Mucosa of gallbladder (tissue), 1 donor: ENCODE data around the gene NRF1. TPM values are rescaled to one million over a fixed set of nuclear protein-coding genes. Genes with fewer than 3 reads are reported as not detected.
"Not testable (repeated sequence)": the region's sequence is repeated elsewhere in the genome, so short reads cannot be mapped to it uniquely, and the experiment has no call there.

Experiments
- DNase-seq: peaks from one replicate; pipeline ENCODE4 v3.0.0-alpha.2; 2020; ENCODE audit warnings: low spot score
- total RNA-seq: library from RNA; stranded (reverse); gene quantifications from one replicate; pipeline ENCODE4 v1.2.1, GENCODE V29; 2021
- donor health status: DM: no; HTN: no; CAD: no.

NRF1 gene
- total RNA-seq, 1 donor from 2014 or later, result 16.4 TPM

DNA sequence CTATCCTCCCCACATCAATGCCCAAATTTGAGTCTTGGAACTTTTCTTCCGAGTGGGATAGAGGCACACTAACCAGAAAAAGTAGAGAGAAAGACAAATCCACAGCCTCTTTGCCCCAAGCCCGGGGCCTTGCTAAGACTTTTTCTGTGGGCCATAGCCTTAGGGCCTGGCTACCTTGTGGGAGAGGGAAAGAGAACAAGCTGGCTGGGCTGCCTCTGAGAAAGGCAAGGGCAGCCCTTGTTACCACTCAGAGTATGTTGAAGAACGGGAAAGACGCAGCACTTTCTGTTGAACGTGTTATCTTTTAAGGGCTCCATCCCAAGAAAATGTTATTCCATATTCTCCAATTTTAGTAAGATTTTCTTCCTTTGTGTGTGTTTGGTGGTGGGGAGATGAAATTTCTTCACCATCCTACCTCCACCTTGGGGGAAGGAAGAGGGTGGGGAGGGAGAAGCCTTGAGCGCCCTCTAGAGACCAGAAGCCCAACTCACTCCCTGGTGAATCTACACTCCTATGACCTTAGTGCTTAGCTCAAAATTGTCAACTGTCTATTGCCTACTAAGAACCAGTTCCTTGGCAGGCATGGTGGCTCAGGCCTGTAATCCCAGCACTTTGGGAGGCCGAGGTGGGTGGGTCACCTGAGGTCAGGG lies 3.9 kb upstream of the NRF1 start:
- peak; percentile 20 for DNase-seq

DNA sequence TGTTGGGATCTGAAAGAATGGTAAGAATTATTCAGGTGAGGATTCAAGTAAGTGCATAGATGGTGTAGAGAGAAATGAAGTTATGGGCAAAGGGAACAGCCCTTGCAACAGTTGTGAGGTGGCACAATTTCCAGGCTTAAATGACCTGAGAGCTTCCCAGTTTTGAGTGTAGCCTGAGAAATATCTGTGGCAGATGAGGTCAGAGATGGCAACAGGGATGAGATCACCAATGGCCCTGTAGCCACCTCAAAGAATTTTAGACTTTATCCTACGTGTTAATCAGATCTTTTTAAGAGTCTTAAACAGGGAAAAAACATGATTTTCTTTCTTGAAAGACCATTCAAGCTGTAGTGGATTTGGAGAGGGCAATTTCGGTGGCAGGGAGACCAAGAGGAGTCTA lies 1.9 kb upstream of the NRF1 start:
- DNase-seq, result no peak

GRCh38 chr7:129610709-129611245 lies 743 bp upstream of the NRF1 start:
- no peak for DNase-seq

GRCh38 chr7:129612112-129613015 lies 844 bp downstream of the NRF1 start:
- peak; percentile 14 for DNase-seq

DNA sequence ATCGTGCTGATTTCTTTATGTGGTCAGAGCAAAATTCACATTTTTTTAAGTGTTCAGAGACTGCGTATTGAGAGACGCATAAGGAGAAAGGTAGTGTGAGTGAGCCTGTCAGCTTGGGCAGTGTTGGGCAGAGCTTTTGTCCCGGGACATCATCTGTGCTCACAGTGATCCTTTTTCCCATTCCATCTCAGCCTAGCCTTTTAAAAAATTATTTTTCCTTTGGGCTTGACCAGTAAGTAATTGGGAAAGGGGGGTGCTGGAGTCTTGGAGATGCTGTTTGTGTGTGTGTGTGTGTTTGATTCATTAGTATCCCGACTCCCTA lies 1.5 kb downstream of the NRF1 start:
- DNase-seq, result no peak

- no peak for DNase-seq
Measured at GRCh38 chr7:129615018-129615417, 3.5 kb downstream of the NRF1 start.

- DNase-seq, result no peak
Measured at GRCh38 chr7:129616530-129616929, 5.0 kb downstream of the NRF1 start.

DNA sequence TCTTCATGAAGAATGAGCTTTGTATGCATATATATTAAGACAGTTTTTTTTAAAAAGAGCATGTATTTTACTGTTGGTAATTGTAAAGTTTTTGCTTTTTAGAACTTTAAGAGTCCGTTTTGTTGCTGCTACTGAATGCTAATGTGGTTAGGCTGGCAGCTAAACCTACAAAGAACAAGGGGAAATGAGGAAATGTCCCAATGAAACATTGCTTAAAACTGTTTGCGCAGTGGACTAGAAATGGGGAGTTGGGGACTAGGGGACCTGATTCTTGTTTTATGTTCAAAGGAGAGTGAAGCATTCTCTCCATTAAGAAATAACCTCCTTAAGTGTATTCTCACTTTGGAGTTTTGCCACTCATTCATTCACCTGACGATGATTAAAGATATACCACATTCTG lies 5.7 kb downstream of the NRF1 start:
- no peak for DNase-seq

GRCh38 chr7:129617652-129618051 lies 6.1 kb downstream of the NRF1 start:
- DNase-seq, result no peak

- DNase-seq, result no peak
Measured at GRCh38 chr7:129626896-129627295, 15.4 kb downstream of the NRF1 start.

DNA sequence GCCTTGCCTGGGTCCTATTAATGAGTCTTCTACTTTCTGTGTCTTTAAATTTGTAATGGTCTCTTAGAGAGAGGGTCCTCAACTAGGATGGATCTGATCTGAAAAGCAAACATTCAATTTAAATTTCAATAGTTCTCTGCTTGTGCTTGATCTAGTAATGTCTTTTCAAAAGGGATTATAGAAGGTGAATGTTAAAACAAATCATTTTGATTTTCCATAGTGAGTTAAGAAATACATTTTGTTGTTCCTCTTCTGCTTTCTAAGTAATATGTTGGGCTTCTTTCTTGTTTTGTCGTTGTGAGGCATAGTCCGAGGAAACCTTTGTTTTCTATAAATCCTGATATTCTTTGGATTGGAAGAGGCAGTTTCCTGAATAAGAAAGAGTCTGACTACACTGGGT lies 18.8 kb downstream of the NRF1 start:
- no peak for DNase-seq

- no peak for DNase-seq
Measured at GRCh38 chr7:129634361-129635034, 23.0 kb downstream of the NRF1 start.

DNA sequence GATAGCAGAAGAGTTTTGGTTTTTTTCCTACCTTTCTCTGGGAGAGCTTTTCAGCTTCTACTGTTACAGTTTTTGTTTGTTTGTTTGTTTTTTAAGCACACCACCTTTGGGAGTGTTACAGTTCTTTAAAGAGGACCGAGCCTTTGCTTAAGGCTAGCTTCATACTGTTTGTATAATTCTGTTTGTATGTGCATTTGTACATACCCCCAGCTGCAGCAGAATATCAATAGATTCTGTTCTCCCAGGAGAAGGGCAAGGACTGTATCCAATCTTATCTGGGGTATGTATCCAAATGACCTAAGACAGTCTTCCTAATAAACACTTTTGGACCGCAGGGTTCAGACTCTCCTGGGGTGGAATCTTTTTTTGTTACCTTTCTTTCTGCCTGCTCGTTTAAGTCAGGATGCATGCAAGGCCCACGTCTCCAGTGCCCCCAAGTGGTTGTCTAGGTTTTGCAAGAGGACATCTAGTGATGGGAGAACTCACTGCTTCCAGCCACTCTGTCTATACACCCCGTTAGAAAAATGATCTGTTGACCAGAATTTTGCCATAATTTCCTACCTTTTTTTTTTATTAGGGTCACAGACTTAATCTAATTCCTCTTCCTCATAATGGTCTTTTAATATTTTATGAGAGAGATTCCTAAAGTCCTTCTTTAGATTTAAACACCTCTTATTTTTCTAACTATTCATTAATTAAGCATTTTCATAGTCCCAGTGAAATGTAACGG lies 23.9 kb downstream of the NRF1 start:
- DNase-seq, result peak; percentile 69

- DNase-seq, result not testable (repeated sequence)
Measured at GRCh38 chr7:129636030-129636550, 24.6 kb downstream of the NRF1 start.

DNA sequence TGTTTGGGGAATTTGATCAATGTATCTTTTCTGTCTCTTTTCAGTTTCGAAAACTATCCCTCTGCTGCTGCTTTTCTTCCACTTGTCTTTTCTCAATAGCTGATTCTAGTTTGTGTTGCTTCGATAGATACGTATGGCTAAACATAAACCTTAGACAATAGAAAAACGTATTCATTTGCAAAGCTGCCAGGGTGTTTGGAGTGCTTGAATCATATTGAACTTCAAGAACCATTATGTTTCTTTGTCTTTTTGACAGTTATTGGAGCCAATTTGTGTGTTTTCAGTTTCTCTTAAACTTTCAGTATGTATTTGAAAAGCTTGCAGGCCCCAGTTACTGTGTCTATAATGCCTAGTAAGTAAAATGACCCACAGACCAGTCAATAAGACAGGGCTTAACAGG lies 25.1 kb downstream of the NRF1 start:
- DNase-seq, result no peak

DNA sequence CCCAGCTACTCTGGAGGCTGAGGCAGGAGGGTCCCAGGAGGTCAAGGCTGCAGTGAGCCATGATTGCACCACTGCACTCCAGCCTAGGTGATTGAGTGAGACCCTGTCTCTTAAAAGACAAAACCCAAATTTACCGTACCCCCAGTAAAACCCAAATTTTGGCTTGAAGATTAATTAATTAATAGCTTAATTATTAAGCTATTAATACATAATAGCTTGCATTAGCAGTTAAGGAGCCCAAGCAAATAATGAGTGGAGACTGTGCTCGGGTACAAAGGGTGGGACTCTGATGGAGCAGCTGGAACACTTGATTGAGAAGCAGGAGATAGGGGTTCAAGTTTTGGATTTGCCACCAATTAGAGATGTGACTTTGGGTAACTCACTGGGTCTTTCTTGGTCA lies 28.9 kb downstream of the NRF1 start:
- no peak for DNase-seq

- DNase-seq, result no peak
Measured at GRCh38 chr7:129642871-129643549, 31.5 kb downstream of the NRF1 start.

DNA sequence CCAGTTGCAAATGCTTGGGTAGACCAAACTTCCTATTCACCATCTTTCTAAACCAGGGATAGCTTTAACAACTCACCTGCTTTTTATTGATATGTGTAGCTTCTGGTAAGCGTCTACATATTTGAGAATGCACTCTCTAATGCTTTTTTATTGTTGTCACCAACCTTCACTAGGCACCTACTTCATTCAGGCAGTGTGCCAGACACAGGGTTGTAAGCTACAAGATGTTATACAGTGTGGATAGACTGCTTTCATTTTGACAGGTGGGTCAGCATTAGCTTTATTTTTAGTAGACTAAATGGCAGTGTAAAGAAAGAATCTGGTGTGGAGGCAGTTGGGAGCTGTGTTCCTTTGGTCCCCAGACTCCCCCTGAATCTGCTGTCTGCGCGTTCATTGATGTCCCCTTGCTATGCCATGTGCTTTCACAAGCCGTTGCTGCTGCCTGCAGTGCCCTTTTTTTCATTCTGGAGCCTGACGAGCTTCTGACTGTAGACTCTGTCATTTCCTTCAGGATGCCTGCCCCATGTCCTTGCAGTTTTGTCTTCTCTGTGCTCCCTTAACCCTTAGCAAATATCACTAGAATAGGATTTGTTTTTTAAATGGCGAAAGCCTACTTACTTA lies 32.1 kb downstream of the NRF1 start:
- DNase-seq, result no peak

DNA sequence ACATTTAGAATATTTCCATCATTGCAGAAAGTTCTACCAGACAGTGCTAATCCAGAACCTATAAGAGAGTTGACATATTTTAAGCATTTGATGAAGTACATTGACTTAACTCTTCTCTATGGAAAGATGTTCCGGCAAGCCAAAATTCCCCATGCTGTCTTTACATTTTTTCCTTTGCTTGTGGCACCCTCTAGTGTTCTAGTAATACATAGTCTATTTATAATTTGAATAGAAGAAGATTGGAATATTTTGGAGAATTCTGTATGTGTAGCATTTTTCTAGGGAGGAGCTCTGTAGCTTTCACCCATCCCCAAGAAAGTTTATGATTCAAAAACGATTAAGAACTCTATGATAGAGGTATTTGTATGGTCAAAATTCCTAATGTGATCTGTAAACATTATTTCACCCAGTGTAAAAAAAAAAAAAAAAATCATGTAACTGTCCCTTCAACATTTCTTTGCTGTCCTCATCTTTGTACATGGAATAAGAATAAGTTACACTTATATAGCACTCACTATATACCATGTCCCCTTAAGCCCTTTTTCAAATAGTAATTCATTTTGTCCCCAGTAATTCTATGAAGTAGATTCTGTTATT lies 33.2 kb downstream of the NRF1 start:
- no peak for DNase-seq

GRCh38 chr7:129646369-129647021 lies 35.0 kb downstream of the NRF1 start:
- no peak for DNase-seq
